ENCODE measurements around the gene SLC48A1. TPM values are rescaled to one million over a fixed set of nuclear protein-coding genes. Genes with fewer than 3 reads are reported as not detected.

Gene SLC48A1
- total RNA-seq, 1 experiment from 2014 or later = 34.4 TPM

DNA sequence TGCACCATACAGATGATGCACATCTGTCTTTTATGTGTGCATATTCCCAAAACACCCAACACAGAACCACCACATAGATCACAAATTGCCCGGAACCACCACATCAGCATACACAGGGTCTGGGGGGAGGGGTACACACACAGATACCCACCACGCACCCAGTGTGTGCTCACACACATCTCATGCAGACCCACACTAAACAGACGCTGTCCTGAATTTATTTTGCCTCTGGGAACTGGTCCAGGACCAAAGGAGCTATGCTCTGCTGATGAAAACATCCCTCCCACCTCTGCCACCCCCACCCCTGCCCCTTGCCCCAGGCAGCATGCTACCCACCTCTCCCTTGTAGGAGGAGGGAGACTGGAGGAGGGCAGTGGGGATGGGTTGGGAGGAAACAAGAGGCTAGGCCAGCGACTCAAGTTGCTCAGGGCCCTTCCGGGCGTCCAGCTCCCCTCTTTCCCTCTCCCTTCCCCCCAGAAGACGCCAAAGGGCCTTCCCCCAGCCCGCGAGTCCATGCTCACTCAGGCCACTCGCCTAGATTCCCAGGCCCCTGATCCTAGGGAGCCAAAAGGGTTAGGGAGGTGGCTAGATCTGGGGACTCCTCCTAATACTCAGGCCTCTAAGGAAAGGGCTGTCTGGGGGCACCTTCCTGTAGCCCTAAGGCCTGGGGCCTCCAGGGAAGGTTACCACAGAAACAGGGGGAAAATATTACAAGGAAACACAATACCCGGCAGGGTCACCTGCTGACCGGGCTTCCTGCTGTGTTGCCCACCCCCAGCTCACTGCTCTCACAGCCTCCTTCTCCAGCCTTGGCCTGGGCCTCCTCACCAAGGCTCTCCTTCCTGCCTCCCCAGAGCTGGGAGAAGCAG, 43.6 kb downstream of the SLC48A1 start:
- DNase-seq (ENCODE audit: low spot score) = no peak
- in situ Hi-C loops (cut with HindIII; ENCODE audit: low sequenced_read_pairs) = no loop called here

DNA sequence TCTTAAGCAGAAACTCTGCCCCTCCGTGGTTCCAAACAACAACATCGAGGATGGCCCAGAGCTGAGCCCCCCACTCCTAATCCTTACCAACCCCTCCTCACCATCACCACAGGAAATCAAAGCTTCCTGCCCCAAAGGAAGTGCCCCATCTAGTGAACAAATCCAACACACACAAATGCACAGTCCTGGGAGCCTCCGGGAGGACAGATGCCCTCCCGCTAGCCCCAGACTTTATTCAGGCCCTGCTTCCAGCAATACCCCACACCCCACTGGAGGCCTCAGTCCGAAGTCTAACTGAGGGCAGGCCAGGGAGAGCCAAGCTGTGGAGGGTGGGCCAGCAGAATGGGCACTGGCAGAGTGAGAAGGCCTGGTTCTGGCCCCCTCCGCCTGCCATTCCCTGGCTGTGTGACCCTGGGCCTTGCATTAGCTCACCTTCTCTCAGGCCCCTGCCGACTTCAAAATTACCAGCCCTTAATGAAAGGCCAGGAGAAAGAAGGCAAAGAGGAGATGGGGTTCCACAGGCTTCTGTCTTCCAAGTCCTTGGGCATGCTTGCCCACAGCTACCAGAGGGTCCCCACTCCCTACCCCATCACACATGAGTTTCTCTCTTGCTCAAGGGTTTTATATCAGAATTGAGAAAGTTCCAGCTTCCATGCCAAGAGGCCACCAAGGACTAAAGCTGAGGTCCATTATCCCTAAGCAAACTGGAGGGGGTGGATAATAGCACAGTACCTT, 44.4 kb downstream of the SLC48A1 start:
- DNase-seq (ENCODE audit: low spot score) = no peak
- in situ Hi-C loops (cut with HindIII; ENCODE audit: low sequenced_read_pairs) = no loop called here

DNA sequence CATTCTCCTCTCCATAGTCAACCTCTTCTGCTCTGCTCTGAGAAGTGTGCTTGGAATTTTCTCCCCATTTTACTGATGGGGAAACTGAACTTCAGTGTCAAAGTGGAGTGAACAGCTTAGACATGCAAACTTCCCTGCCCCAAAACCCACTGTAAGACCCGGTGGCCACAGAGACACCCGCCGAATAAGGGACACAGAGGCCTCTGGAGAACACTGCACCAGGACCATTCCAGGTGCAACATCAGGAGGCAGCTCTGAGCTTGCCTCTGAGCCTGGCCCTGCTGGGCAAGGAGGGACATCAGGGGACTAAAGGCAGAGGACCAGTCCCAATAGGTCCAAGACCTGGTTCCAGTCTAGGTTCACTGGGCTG, 45.0 kb downstream of the SLC48A1 start:
- in situ Hi-C loops (cut with HindIII; ENCODE audit: low sequenced_read_pairs) = no loop called here
- DNase-seq (ENCODE audit: low spot score) = no peak

DNA sequence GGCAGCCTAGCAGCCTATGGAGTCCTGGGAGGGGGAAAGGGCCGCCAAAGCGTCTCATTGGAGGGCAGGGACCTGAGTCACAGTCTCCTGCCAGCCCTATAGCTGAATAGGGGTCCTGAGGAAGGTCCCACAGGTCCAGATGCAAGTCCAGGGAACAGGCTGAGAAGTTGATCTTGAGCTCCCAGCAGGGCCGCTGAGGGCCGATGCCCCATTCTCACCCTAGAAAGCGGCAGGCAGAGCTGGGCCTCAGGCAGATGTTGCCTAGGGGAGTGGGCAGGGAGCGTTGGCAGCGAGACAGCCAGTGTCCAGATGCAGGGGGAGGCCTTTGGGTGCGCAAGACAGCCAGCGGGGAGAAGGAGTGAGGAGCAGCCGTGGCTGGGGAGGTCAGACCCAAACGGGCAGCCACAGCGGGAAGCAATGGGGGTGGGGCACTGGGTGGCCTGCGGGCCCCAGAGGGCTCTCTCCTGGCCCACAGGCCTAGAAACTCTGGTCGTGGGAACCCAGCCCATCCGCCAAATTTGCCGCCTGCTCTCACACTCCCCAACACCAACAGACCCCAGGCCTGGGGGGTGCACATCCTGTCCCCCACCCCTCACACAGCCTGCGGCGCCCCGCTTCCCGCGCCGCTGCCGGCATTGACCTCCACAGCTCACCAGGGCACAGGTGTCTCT, 45.6 kb downstream of the SLC48A1 start:
- peak; percentile 35 for DNase-seq (ENCODE audit: low spot score)
- in situ Hi-C loops (cut with HindIII; ENCODE audit: low sequenced_read_pairs) = no loop called here

DNA sequence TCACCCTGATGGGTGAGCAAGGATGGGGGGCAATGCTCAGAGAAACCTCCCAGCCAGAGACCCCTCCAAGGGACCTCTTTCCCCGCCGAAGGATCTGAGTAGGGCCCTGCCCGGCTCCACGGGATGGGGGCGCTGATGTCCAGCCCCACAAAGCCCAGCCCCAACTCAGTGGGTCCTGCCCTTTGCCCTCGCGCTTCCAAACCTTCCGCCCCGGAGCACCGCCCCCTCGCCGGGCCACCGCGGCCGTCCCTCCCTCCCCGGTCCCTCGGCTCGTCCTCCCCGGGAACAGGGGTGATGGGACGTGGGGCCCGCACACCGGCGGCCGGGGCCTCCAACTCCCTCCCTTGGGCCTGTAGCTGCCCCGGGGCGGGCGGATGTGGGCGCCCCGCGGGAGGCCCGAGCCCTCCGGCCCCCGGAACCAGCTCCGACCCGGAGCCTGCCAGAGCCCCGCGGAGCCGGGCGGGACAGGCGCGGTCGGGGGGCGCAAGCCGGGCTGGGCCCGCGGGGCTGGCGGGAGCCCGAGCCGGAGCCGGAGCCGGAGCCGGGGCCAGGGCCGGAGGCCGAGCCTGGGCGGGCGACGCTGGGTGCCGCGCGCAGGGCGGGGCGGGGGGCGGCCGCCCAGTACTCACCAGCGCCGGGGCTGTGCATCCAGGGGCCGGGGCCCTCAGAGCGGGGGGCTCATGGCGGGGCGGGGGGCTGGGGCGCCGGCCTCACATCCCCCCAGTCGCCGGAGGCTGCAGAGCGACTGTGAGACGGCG, 46.3 kb downstream of the SLC48A1 start:
- in situ Hi-C loops (cut with HindIII; ENCODE audit: low sequenced_read_pairs) = no loop called here
- DNase-seq (ENCODE audit: low spot score) = peak; percentile 41

DNA sequence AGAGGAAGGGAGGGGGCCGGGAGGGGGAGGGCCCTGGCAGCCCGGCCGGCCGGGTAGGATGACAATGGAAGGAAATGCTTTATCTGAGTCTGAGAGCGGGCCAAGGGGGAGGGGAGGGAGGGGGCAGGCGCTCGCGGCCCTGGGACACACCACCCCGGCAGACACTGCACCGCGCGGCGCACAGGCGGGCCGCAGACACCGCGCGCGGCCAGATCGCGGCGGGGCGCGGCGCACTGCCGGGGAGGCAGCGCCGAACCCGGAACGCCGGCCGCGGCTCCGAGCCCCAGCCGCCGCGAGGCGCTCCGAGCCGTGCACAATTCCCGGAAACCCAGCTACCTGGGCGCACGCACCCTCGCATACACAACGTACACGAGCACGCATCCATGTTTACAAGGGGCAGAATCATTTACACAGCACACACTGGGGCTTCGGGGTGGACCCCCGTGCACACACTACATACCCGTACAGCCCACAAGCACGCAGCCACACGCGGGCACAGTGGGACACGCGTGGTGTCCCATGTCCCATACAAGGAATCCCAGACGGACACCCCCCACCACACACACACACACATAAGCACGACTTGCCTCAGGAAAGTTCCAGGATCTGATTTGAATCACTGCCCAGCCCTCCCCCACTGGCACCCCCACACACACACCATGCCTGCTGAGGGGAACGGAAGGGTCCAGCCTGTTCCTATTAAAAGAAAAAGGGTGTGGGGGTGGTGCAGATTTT, 47.0 kb downstream of the SLC48A1 start, which contains the start of gene HDAC7:
Gene HDAC7, minus strand, starts transcription at position 8 of the 735 bp plus-strand sequence. CDS start 118 bp downstream, outside the sequence.
- DNase-seq (ENCODE audit: low spot score) = peak; percentile 75
- in situ Hi-C loops (cut with HindIII; ENCODE audit: low sequenced_read_pairs) = no loop called here

DNA sequence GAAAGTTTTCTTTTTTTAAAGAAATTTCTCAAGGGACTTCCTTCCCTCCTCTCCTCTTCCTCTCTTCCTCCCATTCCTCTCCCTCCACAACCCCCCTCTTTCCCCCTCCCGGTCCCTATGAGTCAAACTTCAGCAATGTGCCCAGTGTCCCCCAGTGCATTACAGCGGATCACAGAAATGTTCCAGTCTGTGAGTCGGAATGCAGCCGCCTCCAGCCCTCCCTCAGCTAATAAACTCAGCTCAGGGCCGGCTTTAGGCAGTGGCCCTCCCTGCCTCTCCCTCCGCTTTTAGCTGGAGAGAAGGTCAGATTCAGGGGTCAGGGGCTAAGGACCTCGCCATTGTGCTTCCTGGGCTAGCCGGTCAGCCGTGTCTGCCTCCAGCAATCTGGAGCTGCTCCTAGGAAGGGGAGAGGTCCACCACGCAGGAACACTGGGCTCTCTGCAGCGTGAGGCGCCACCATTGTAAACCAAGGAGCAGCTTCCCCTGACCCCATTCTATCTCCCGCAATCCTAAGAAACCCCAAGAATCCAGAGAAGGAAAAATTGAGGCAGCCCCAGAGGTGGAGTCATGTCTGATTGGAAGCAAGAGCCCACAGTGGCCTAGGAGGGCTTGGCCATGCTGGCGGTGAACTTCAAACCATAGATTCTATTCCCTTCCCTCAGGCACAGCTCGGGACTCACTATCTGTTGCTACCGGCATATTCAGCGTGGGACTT, 47.8 kb downstream of the SLC48A1 start:
- DNase-seq (ENCODE audit: low spot score) = peak; percentile 59
- in situ Hi-C loops (cut with HindIII; ENCODE audit: low sequenced_read_pairs) = no loop called here

DNA sequence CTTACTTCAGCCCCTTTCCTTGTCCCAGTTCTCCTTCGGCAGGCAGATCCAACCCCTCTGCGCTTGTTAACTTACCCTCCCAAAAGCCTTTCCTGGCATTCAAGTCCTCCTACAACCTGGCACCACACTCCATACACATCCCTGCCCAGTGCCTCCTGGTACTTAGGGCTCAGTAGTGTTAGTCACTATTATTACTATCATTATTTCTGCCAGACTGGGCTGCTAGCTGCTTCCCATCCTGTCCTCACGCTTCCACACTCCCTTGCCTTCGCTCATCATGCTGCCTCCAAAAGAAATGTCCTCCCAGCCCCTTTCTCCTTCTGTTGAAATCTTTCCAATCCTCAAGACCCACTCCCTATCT, 48.3 kb downstream of the SLC48A1 start:
- in situ Hi-C loops (cut with HindIII; ENCODE audit: low sequenced_read_pairs) = no loop called here
- no peak for DNase-seq (ENCODE audit: low spot score)

DNA sequence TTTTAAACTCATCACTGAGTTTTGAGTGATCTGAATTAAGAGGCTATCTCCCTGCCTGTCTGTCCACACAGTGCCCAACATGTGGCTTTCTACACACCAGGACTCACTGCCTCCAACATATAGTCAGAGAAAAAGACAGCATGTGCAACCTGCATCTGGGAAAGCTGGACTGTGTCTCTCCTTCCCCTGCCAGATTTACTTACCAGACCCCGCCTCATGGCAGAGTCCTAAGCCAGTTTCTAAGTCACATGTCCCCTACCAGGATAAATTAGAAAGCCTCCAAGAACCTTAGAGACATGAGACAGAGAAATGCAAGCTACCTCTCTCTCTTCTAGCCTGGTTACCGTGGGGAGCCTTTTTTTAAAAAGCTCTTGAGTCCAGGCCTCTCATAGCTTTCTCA, 49.4 kb downstream of the SLC48A1 start:
- in situ Hi-C loops (cut with HindIII; ENCODE audit: low sequenced_read_pairs) = no loop called here
- DNase-seq (ENCODE audit: low spot score) = no peak

DNA sequence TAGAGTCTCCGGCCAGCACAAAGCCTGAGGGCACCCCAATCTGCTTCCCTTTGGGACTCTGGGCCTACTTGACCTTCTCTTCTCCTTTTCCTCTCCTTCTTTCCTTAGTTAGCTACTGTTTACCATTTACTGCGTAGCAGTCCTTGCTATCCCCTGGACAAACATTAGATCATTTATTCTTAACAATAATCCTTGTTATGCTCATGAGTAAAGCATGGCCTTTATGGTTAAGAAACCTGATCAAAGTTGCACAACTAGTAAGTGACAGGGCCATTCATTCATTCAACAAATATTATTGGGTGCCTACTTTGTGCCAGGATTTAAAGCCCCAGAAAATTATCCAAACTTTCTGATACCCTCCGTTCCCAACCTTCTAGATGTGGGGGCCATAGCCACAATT, 49.8 kb downstream of the SLC48A1 start:
- in situ Hi-C loops (cut with HindIII; ENCODE audit: low sequenced_read_pairs) = no loop called here
- DNase-seq (ENCODE audit: low spot score) = no peak

DNA sequence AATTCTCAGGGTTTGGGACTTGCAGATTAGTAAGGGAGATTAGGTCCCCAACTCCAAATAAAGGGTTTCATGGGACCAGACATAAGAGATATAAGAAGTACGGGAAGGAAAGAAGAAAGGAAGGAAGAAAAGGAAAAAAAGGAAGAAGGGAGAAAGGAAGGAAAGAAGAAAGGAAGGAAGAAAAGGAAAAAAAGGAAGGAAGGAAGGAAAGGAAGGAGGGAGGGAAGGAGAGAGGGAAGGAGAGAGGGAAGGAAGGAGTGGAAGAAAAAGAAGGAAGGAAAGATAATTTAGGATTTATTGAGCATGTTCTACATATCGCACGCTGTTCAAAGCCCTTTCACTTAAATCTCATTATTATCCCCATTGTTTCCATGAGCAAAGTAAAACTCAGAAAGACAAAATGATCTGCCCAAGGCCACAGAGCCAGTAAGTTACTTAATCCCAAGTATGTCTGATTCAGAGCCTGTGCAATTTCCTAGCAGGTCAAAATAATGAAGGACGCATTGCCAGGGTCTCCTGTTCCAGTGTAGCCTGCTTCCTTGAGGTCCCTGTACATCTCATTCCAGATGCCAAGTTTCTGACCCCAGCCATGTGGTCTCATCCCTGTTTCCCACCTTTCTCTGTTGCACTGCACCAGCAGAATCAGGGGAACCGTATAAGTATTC, 50.5 kb downstream of the SLC48A1 start:
- DNase-seq (ENCODE audit: low spot score) = no peak
- in situ Hi-C loops (cut with HindIII; ENCODE audit: low sequenced_read_pairs) = no loop called here

DNA sequence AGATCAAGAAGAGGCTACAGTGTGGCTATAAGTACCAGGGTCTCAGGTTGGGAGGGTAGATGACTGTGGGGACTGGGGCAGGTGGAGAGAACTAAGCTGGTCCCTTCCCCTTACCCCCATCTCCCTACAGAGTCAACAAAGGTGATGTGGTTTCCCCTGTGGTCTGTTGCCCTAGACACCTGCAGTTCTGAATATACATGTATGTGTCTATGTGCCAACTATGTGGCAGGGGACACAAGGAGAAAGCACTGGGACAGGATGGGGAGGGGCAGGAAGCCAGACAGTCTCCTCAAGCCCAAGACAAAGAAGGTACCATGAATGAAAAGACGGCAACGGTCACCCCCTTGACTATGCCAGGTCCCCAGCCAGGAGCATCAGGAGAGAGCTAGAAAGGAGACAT, 51.2 kb downstream of the SLC48A1 start:
- in situ Hi-C loops (cut with HindIII; ENCODE audit: low sequenced_read_pairs) = no loop called here
- no peak for DNase-seq (ENCODE audit: low spot score)

DNA sequence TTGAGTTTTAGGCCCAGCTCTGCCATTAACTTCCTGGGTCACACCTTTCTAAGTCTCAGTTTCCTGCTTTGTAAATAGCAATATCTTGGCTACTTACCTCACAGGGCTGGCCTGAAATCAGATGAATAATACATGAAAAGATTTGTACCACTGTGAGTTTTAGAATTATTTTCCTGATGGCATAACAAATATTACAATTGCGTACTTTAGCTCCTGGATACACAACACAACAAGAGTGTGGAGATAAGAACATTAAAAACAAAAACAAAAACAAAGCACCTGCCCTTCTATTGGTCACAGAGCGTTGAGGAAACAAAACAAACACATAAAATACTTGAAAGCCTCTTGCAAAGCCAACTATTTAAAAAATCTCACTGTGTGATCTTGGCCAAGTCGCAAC, 51.6 kb downstream of the SLC48A1 start:
- in situ Hi-C loops (cut with HindIII; ENCODE audit: low sequenced_read_pairs) = no loop called here
- no peak for DNase-seq (ENCODE audit: low spot score)

DNA sequence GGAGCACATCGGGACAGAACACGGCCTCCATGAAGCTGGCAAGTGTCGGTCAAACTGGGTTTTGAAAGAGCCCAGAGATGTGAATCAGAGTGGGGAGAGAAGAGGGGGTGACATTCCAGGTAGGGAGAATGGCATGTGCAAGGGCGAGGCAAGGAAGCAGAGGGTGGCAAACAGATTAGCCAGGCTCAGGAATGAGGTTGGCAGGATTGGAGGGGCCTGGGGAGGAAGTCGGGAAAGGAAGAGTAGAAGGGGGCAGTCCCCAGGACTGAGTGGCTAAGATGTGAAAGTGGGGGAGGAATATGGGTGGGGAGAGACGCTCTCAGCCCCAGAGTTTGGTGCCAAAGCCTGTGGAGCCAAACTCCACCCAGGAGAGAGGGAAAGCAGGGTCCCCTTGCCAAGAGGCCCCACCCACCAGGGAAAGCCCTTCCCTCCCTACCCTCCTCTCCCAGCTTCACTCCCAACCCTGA, 52.2 kb downstream of the SLC48A1 start:
- DNase-seq (ENCODE audit: low spot score) = no peak
- in situ Hi-C loops (cut with HindIII; ENCODE audit: low sequenced_read_pairs) = no loop called here

DNA sequence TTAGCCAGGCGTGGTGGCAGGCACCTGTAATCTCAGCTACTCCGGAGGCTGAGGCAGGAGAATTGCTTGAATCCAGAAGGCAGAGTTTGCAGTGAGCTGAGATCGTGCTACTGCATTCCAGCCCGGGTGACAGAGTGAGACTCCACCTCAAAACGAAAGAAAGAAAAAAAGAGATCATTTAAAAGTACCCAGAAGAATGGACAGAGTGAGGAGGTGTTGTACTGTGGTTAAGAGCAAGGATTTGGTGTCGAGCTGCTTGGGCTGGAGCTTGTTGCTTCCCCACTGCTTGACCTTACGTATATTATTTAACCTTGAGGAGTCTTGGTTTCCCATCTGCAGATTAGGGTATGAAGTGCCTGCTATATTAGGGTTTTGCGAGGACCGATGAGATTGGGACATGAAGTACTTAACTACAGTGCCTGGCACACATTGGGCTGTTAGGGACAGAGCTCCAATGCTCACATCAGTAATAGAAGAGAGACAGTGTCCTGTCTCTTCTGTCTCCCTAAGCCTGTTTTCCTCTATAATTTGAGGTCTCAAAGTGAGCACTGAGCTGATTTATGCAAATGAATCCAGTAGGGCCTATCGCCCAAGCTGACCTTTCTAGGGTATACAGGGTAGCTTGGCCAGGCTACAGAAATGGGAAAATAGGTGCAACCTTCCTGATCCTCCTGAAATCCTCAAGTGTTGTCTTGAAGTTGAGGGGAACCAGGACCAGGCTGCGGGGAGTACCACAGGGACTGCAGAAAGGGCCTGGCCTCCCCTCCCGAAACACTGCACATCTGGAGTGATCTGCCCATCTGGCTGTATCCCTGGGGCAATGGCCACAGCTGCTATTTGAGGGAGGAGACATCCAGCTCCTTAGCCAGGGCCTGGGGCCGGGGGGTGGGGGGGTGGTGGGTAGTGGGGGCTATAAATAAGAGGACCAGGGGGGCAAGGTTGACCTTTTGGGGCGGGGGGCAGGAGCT, 55.3 kb downstream of the SLC48A1 start:
- no peak for DNase-seq (ENCODE audit: low spot score)
- in situ Hi-C loops (cut with HindIII; ENCODE audit: low sequenced_read_pairs) = no loop called here

DNA sequence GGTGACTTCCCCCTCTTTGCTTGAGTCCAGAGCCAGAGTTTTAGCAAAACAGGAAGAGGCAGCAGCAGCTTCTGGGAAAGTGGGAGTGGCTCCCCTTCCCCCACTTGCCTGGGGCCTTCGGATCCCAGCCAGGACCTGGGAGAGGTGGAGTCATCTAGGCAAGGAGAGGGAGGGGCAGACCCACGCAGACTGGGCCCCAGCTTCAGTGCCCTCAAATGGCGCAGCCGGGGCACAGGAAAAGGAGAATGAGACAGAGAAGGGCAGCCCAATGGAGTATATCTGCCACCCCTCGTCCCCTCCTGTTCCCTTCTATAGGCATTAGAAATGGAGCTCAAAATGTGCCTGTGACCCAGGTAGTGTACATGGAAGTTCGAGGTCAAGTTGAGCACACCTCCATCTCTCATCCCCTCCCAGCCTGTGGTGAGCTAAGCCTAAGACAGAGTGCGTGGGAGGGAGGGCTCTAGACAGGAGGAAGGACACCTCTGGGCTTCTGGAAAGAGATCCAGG, 56.0 kb downstream of the SLC48A1 start:
- in situ Hi-C loops (cut with HindIII; ENCODE audit: low sequenced_read_pairs) = no loop called here
- DNase-seq (ENCODE audit: low spot score) = no peak
